ENCODE data around the gene CGREF1. TPM values are rescaled to one million over a fixed set of nuclear protein-coding genes. Genes with fewer than 3 reads are reported as not detected.

Gene CGREF1
- total and polyA plus RNA-seq, 9 donors, result 7.9 to 23.9 (median 11.1) TPM

DNA sequence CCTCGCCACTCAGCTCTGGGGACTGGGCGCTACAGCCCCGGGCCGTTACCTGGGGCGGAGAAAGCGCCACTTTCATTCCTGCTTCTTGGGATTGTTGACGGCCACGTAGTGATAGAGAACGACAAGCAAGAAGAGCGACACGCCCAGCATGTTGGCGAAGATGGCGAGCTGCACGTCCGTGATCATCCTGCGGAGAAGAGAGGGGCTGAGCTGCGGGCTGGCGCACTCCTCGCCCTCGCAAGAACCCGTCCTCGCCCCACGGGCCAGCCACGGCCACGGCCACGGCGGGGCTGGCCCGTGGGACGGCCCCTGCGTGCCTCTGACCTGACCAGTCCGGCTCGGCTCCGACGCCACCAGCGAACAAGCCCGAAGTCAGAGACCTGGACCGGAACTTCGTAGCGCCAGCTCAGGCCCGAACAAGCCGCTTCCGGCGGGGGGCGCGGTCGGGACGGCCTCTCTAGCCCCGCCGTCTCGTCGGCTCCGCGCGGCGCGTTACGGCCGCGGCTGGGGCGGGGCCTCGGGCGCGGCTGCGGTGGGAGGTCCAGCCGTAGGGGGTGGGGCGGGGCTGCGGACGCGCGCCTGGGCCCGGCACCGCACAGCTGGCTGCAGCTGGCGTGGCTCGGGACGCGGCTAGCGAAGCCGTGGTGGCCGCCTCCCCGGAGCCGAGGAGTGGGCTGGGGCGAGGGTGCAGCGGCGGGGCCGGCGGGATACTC lies 47.5 kb downstream of the CGREF1 start, which contains the start of gene OST4:
OST4 (minus strand) TSS at position 378 of the 713 bp plus-strand sequence.
- no peak for TF ChIP-seq EP300 (IDR thresholded peaks at IDR 0.05)
- peak; percentile 75 for TF ChIP-seq POLR2A (IDR thresholded peaks at IDR 0.05)
- TF ChIP-seq, protein P1, sequence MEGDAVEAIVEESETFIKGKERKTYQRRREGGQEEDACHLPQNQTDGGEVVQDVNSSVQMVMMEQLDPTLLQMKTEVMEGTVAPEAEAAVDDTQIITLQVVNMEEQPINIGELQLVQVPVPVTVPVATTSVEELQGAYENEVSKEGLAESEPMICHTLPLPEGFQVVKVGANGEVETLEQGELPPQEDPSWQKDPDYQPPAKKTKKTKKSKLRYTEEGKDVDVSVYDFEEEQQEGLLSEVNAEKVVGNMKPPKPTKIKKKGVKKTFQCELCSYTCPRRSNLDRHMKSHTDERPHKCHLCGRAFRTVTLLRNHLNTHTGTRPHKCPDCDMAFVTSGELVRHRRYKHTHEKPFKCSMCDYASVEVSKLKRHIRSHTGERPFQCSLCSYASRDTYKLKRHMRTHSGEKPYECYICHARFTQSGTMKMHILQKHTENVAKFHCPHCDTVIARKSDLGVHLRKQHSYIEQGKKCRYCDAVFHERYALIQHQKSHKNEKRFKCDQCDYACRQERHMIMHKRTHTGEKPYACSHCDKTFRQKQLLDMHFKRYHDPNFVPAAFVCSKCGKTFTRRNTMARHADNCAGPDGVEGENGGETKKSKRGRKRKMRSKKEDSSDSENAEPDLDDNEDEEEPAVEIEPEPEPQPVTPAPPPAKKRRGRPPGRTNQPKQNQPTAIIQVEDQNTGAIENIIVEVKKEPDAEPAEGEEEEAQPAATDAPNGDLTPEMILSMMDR (IDR thresholded peaks at IDR 0.05), result peak in 1 of 3 donors; percentile 23
- DNase-seq, result peak; percentile 93 to 96 (median 94)
- WGBS, 3 donors, result 0 to 1% (median 1%) methylated on average over 29 to 86 of the region's 86 CpGs
- Histone ChIP-seq H3K36me3 (no peaks in the 10 kb centered on the region), H3K27ac (peak within 1 kb of the TSS; percentile 92 to 98), H3K27me3 (no peaks in the 10 kb centered on the region), H3K4me3 (peak within 1 kb of the TSS; percentile 59), H3K9me3 (no peaks in the 10 kb centered on the region), H3K4me1 (ENCODE audit: insufficient read depth) (peaks cover 16% of the 10 kb centered on the region)
- intact Hi-C loops (cut with DNase I), result no loop called here

DNA sequence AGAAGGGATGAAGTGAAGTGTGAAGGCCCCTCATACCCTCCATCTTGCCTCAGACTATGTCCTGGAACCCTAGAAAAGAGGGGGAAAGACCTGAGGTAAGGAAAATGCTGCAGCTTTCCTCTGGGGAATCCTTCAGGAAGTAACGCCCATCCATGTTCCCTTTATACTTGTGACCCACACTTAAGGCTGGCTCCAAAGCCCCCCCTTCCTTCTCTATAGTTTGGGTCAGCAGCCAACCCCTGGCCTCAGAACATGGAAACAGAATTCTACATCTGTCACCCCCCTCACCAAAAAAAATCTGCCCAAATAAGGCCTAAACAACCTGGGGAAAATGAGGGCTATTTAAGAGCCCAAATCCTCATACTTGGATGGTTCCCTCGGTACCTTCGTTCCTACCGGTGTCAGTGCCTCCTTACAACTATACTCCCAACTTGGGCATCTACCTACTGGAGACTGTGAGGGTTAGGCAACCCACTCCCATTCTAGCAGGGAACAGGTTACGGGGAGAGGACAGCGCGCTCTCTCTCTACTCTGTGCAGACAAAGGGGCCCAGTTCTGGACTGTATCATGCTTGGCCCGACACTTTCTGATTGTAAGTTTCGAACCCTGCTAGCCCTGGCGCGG lies 48.2 kb downstream of the CGREF1 start:
- H3K27ac ChIP-seq, result peak overlapping the region; percentile 92 to 98
- peaks cover 15% of the 10 kb centered on the region for H3K4me1 ChIP-seq (ENCODE audit: insufficient read depth)
- peak overlapping the region; percentile 59 for H3K4me3 ChIP-seq
- WGBS, 3 donors, result 0 to 2% (median 1%) methylated on average over 10 to 11 of the region's 11 CpGs
- intact Hi-C loops (cut with DNase I), result no loop called here
- H3K9me3 ChIP-seq, result no peaks in the 10 kb centered on the region
- peak in 1 of 5 donors; percentile 17 for DNase-seq
- no peaks in the 10 kb centered on the region for H3K27me3 ChIP-seq
- TF ChIP-seq, protein P1 (IDR thresholded peaks at IDR 0.05), result no peak
- TF ChIP-seq EP300 (IDR thresholded peaks at IDR 0.05) (no peak), POLR2A (IDR thresholded peaks at IDR 0.05) (no peak)
- no peaks in the 10 kb centered on the region for H3K36me3 ChIP-seq

DNA sequence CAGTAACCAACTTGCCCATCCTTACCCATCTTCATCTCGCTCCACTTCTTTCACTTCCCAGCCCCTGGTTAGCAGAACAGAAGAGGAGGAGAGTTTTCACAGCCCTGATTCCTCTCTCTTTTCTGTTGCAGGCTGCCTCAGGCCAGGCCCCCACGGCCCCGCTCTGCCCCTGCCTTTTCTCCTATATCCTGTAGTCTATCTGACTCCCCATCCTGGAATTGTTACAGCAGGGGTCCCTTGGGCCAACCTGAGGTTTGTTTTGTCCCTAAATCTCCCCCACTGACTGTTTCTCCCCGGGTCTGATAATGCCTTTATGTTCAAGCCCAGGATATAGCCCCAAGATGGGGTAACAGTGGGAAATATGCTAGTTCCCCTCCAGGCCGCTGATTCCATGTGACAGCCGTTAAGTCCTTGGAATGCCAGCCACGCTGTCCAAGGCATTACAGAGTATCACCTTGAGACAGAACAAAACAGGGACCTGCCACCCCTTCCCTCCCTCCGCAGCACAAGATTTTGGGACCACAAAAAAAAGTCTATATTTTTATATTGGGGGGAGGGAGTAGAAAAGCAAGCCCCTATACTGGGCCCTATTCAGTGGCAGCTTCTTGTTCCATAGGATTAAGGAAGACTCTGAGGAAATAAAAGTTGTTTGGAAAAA lies 48.8 kb downstream of the CGREF1 start:
- Histone ChIP-seq H3K4me1 (ENCODE audit: insufficient read depth) (peaks cover 12% of the 10 kb centered on the region), H3K4me3 (no peak overlapping the region), H3K36me3 (no peaks in the 10 kb centered on the region), H3K27me3 (no peaks in the 10 kb centered on the region), H3K9me3 (no peaks in the 10 kb centered on the region), H3K27ac (no peak overlapping the region)
- peak in 2 of 5 donors; percentile 17 to 28 for DNase-seq
- WGBS, 3 donors, result 63 to 76% (median 68%) methylated on average over 8 of the region's 8 CpGs
- intact Hi-C loops (cut with DNase I), result no loop called here
- TF ChIP-seq POLR2A (IDR thresholded peaks at IDR 0.05), result no peak
- TF ChIP-seq EP300 (IDR thresholded peaks at IDR 0.05), result no peak
- TF ChIP-seq, protein P1 (IDR thresholded peaks at IDR 0.05), result no peak

DNA sequence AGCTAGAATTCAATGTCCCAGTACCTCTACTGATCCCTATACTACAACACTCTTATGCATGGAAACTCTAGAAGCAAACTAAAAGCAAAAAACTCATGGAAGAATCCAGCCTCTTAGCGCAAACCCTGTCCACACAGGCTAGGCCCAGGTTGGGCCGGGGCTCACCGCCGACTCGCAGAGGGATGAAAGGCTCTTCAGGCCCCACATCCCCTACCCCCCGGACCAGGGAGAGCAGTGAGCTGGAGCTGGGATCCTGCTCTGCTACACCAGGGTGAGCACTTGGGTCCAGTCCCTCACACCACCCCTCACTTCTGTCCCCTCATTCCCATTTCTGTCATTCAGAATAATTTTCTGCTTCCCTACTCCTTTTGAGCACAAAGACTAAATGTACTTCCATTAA lies 49.5 kb downstream of the CGREF1 start:
- 86 to 92% (median 88%) methylated on average over 6 of the region's 6 CpGs for WGBS, 3 donors
- H3K9me3 ChIP-seq, result no peaks in the 10 kb centered on the region
- no peaks in the 10 kb centered on the region for H3K36me3 ChIP-seq
- DNase-seq, result peak in 2 of 5 donors; percentile 21 to 35
- intact Hi-C loops (cut with DNase I), result no loop called here
- H3K27ac ChIP-seq, result no peak overlapping the region
- no peaks in the 10 kb centered on the region for H3K27me3 ChIP-seq
- H3K4me1 ChIP-seq (ENCODE audit: insufficient read depth), result peaks cover 7% of the 10 kb centered on the region
- H3K4me3 ChIP-seq, result no peak overlapping the region
- TF ChIP-seq POLR2A (IDR thresholded peaks at IDR 0.05) (no peak), EP300 (IDR thresholded peaks at IDR 0.05) (no peak)
- TF ChIP-seq, protein P1 (IDR thresholded peaks at IDR 0.05), result no peak
